ENCODE measurements around the gene DDX42. TPM values are rescaled to one million over a fixed set of nuclear protein-coding genes. Genes with fewer than 3 reads are reported as not detected.

DDX42 gene
- total RNA-seq, 1 experiment from 2014 or later, result 37.7 TPM

DNA sequence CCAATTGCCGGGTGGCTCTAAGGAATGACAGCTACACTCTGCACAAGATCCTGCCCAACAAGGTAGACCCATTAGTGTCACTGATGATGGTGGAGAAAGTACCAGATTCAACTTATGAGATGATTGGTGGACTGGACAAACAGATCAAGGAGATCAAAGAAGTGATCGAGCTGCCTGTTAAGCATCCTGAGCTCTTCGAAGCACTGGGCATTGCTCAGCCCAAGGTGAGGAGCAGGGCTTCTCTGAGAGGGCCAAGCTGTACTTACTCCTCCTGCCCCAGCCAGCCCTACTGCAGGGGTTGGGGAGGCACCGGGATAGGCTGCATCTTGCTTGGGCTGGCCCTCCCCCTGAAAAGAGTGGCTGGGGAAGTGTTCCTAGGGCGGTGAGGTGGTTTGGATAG, 56.3 kb downstream of the DDX42 start:
- H3K36me3 ChIP-seq, result peaks cover 86% of the 10 kb centered on the region
- no peaks in the 10 kb centered on the region for H3K27me3 ChIP-seq
- H3K4me3 ChIP-seq, result no peak overlapping the region
- no peak for DNase-seq
- H3K9me3 ChIP-seq, result no peaks in the 10 kb centered on the region

DNA sequence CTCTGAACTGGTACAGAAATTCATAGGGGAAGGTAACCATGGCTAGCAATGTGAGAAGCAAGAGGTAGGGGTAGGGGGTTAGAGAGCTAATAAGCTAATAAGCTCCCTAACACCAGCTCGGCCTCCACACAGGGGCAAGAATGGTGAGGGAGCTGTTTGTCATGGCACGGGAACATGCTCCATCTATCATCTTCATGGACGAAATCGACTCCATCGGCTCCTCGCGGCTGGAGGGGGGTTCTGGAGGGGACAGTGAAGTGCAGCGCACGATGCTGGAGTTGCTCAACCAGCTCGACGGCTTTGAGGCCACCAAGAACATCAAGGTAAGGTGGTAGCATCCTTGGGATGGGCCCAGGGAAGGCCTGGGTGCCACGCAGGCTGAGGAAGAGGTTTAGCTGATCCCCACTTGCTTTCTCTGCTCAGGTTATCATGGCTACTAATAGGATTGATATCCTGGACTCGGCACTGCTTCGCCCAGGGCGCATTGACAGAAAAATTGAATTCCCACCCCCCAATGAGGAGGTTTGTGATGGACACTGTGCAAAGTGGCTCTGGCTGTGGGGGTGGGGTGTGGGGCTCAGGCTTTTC, 57.0 kb downstream of the DDX42 start:
- H3K4me3 ChIP-seq, result no peak overlapping the region
- H3K9me3 ChIP-seq, result no peaks in the 10 kb centered on the region
- no peaks in the 10 kb centered on the region for H3K27me3 ChIP-seq
- DNase-seq, result no peak
- H3K36me3 ChIP-seq, result peaks cover 86% of the 10 kb centered on the region

- DNase-seq, result no peak
- H3K36me3 ChIP-seq, result peaks cover 85% of the 10 kb centered on the region
- no peak overlapping the region for H3K4me3 ChIP-seq
- H3K9me3 ChIP-seq, result no peaks in the 10 kb centered on the region
- no peaks in the 10 kb centered on the region for H3K27me3 ChIP-seq
Observed at GRCh38 chr17:63831505-63831904, 57.5 kb downstream of the DDX42 start.

- H3K27me3 ChIP-seq, result no peaks in the 10 kb centered on the region
- no peaks in the 10 kb centered on the region for H3K9me3 ChIP-seq
- H3K4me3 ChIP-seq, result no peak overlapping the region
- DNase-seq, result no peak
- H3K36me3 ChIP-seq, result peaks cover 90% of the 10 kb centered on the region
Observed at GRCh38 chr17:63832014-63832413, 58.0 kb downstream of the DDX42 start.

DNA sequence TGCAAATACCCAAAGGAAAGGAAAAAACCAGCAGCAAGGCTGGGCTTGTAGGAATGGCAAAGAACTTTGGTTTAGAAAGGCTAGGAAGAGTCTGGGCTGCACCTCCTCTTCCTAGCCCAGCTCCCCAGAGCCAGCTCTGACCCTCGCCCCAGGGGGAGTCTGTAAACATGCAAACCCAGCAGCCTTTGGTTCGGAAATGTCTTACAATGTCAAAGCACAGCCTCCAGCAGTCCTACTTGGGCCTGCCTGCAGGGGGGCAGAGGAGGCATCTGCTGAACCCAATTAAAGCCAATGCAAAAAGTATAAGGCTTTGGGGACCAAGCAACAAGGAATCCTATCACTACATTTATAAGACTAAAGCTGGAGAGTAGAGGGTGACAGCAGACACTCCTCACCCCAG, 58.5 kb downstream of the DDX42 start:
- no peak for DNase-seq
- Histone ChIP-seq H3K36me3 (peaks cover 94% of the 10 kb centered on the region), H3K27me3 (no peaks in the 10 kb centered on the region), H3K9me3 (no peaks in the 10 kb centered on the region), H3K4me3 (no peak overlapping the region)

DNA sequence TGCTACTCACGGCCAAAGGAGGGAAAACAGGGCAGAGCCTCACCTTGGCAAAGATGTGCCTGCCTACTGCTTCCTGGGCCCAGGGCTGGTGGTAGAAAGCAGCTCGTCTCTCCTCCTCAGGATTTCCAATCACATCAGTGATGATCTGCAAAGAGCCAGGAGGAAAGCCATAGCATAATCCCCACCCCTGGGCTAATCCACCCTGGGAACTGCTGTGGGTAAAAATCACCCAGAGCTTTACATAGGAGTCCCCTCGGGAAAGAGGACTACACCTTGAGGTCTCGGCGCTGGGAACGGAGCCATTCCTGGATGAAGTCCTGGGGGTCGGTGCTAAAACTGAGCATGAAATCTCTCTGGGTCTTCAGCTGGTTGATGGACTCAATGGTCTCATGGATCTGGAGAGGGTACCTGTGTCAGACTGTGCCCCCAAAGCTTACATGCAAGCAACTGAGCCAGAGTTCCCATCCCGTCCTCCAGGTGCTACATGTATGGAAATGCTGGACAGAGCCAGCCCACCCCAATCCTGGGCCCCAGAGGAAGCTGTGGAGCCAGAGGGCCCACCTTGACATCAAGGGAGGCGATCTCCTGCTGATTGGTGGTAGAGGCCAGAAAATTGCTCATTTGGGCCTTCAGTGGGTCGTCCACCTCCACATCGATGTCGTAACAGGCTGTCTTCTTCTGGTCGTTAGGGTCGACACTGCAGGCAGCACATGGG, 59.2 kb downstream of the DDX42 start:
- DNase-seq, result no peak
- Histone ChIP-seq H3K27me3 (no peaks in the 10 kb centered on the region), H3K36me3 (peaks cover 88% of the 10 kb centered on the region), H3K9me3 (no peaks in the 10 kb centered on the region), H3K4me3 (no peak overlapping the region)

DNA sequence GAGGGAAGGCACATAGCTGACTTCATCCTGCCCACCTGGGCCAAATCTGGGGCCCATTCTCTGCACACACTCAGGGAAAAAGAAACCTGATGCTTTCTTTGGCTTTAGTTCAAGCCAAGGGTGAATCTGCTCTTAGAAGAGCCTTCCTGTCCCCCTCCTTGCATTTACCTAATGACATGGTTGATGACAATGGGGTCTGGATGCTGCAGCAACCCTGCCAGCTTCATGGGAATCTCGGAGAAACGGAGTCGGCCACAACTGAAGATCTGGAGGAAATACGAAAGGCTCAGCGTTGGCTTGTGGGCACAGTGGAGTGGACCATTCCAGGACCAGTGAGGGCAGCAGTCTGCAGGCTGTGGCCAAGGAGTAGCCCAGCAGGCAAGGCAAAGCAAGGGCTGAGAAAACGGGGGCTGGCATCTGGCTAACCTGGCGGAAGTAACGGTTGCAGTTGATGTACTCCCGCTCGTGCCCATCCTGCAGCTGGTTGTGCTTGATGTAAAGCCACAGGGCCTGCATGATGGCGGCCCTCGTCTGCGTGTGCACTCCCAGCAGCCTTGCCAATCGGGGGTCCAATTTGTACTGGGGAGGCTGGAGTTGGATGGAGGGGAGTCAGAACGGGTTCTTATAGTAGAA, 59.9 kb downstream of the DDX42 start:
- DNase-seq, result no peak
- Histone ChIP-seq H3K27me3 (no peaks in the 10 kb centered on the region), H3K36me3 (peaks cover 83% of the 10 kb centered on the region), H3K9me3 (no peaks in the 10 kb centered on the region), H3K4me3 (no peak overlapping the region)

- H3K36me3 ChIP-seq, result peaks cover 77% of the 10 kb centered on the region
- no peaks in the 10 kb centered on the region for H3K9me3 ChIP-seq
- peak; percentile 75 for DNase-seq
- H3K4me3 ChIP-seq, result no peak overlapping the region
- no peaks in the 10 kb centered on the region for H3K27me3 ChIP-seq
Observed at GRCh38 chr17:63834431-63835166, 60.6 kb downstream of the DDX42 start.

DNA sequence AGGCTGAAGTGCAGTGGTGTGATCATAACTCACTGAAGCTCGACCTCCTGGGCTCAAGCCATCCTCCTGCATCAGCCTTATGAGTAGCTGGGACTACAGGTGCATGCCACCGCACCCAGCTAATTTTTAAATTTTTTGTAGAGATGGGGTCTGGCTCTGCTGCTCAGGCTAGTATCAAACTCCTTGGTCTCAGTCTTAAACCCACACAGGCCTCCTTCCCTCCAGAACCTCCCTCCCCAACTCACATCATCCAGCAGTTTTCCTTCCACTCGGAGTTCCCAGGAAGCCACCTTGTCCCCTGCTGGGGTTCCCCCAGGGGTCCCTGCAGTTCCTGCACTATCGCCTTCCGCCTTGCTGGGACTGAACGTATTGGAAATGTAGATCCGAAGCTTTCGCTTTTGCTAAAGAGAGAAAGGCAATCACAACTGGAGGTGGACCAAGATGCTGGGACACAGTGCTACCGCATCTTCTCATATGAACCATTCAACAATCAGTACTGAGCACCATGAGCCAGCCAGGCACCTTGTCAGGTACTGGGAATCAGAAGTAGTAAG, 61.3 kb downstream of the DDX42 start:
- Histone ChIP-seq H3K27me3 (no peaks in the 10 kb centered on the region), H3K9me3 (no peaks in the 10 kb centered on the region), H3K36me3 (peaks cover 72% of the 10 kb centered on the region), H3K4me3 (no peak overlapping the region)
- no peak for DNase-seq

- Histone ChIP-seq H3K4me3 (no peak overlapping the region), H3K36me3 (peaks cover 66% of the 10 kb centered on the region), H3K27me3 (no peaks in the 10 kb centered on the region), H3K9me3 (no peaks in the 10 kb centered on the region)
- DNase-seq, result no peak
Observed at GRCh38 chr17:63836811-63837210, 62.8 kb downstream of the DDX42 start.

GRCh38 chr17:63837480-63837879, 63.5 kb downstream of the DDX42 start:
- no peaks in the 10 kb centered on the region for H3K9me3 ChIP-seq
- no peak overlapping the region for H3K4me3 ChIP-seq
- H3K36me3 ChIP-seq, result peaks cover 59% of the 10 kb centered on the region
- DNase-seq, result no peak
- no peaks in the 10 kb centered on the region for H3K27me3 ChIP-seq

DNA sequence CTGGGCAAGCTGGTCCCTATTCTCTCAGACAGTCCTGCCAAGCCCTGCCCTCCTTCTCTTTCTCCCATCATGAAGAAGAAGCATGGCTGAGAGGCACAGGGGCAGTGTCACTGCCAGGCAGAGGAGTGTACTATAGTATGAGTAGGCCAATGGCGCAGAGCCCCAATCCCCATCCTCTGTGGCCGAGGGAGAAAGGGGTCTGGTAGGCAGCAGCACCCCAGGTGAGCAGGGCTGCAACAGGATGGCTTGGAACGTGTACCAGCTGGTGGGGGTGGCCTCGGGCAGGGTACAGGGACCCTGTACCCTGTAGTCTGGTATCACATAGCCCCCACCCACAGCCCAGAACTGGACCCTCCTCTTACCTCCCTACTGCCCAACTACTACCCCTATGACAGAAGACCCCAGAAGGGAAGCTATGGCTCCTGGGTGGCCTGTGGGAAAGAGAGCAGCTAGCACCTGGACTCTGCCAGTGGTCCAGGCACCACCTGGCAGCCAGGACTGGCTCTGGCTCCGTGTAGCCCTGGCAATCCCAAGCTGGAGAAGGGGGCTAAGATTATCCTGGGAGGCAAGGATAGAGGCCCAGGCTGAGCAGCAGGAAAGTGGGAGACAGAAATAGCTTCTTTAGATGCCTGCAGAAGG, 64.1 kb downstream of the DDX42 start:
- Histone ChIP-seq H3K4me3 (no peak overlapping the region), H3K27me3 (no peaks in the 10 kb centered on the region), H3K36me3 (peaks cover 53% of the 10 kb centered on the region), H3K9me3 (no peaks in the 10 kb centered on the region)
- DNase-seq, result no peak

- DNase-seq, result peak; percentile 56
Observed at GRCh38 chr17:63838631-63839171, 64.7 kb downstream of the DDX42 start.

GRCh38 chr17:63840591-63841349, 66.8 kb downstream of the DDX42 start:
- H3K9me3 ChIP-seq, result no peaks in the 10 kb centered on the region
- peak; percentile 52 for DNase-seq
- H3K27me3 ChIP-seq, result no peaks in the 10 kb centered on the region
- H3K36me3 ChIP-seq, result peaks cover 28% of the 10 kb centered on the region
- H3K4me3 ChIP-seq, result peak overlapping the region; percentile 78

More at GRCh38 chr17:63838631-63839171, 64.7 kb downstream of the DDX42 start:
- no peak overlapping the region for H3K4me3 ChIP-seq
- H3K27me3 ChIP-seq, result no peaks in the 10 kb centered on the region
- H3K36me3 ChIP-seq, result peaks cover 47% of the 10 kb centered on the region
- H3K9me3 ChIP-seq, result no peaks in the 10 kb centered on the region

DNA sequence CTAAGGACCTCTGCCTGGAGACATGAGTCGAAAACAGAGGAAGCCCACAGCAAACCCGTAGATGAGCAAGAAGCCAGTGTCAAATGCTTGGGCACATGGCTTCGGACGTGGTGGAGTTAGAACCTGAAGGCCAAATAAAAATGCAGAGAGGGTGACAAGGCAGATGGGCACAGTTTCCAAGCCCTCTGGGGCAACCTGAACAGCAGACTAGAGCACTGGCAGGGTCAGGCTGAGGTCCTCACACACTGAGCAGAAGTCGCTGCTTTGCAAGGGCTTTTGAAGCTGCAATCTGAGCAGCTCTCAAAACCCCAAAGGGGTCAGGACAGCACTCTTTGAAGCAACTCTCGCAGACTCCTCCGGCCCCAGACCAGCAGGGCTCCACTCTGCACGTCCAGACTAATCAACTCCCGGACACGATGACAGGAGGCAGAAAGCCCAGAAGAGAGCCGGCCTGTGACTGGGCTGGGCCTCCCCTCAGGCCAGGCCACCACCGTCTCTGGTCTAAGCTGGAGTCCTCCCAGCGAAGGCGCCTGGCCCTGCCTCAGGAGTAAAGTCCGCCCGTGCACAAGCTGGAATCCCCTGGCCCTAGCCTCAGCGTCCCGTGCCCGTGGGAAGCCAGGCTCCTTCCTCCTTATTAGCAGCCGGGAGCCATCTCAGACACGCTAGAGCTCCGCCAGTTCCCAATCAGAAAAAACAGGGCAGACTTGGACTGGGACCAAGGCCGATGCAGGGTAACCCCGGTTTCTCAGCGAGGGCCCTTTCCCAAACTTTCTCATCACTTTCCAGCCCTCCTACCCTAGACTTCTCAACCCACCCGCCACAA, 67.6 kb downstream of the DDX42 start:
- DNase-seq, result peak; percentile 47
- H3K9me3 ChIP-seq, result no peaks in the 10 kb centered on the region
- peaks cover 22% of the 10 kb centered on the region for H3K36me3 ChIP-seq
- H3K27me3 ChIP-seq, result no peaks in the 10 kb centered on the region
- H3K4me3 ChIP-seq, result peak overlapping the region; percentile 78
